Peyer's patch (tissue), 4 donors: ENCODE data around the gene SLC4A2.

Source experiments
- CTCF ChIP-seq, 6 experiments: fragments of 450-650 bp in 4 of 6; fragments of 200-600 bp in 2 of 6; sonication (generic) in 1 of 6; IDR thresholded peaks; one replicate each; pipeline ENCODE4 v1.5.1; 2017 to 2019; ENCODE audit warnings: antibody characterized with exemption in 6 of 6, mild to moderate bottlenecking in 3 of 6, moderate library complexity in 1 of 6
- POLR2A ChIP-seq, 2 donors: fragments of 450-650 bp; IDR thresholded peaks; one replicate each; pipeline ENCODE4 v1.5.1; 2017; ENCODE audit warnings: antibody characterized with exemption in 2 of 2, mild to moderate bottlenecking in 2 of 2, moderate library complexity in 2 of 2

GRCh38 chr7:151123158-151123821 lies 63.9 kb downstream of the SLC4A2 start:
- TF ChIP-seq CTCF (IDR thresholded peaks at IDR 0.05) (no peak), POLR2A (IDR thresholded peaks at IDR 0.05) (no peak)
